ENCODE measurements around the gene GLIS2.

DNA sequence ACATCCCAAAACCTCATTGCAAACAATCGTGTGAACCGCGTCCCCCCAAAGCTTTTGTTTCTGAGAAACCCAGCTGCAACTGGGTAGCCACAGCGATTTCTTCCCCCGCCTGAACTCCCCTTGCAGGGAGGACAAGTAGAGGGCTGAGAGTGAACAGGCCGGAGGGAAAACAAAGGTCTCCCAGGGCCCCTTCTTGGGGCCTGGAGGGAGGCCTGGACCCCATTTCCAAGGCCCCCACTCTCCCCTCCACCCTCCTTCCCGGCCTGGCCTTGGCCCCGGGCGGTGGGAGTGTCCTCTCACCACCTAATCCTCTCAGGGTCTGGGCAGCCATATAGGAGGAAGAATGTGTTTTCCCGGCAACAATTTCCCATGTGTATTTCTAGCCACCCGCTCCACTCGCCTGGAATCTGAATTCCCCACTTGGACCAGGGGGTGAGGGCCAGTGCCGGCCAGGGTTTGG is 2.6 kb downstream of the GLIS2 start:
- TF ChIP-seq, protein P1, sequence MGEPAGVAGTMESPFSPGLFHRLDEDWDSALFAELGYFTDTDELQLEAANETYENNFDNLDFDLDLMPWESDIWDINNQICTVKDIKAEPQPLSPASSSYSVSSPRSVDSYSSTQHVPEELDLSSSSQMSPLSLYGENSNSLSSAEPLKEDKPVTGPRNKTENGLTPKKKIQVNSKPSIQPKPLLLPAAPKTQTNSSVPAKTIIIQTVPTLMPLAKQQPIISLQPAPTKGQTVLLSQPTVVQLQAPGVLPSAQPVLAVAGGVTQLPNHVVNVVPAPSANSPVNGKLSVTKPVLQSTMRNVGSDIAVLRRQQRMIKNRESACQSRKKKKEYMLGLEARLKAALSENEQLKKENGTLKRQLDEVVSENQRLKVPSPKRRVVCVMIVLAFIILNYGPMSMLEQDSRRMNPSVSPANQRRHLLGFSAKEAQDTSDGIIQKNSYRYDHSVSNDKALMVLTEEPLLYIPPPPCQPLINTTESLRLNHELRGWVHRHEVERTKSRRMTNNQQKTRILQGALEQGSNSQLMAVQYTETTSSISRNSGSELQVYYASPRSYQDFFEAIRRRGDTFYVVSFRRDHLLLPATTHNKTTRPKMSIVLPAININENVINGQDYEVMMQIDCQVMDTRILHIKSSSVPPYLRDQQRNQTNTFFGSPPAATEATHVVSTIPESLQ (CRISPR knock-in tag; IDR thresholded peaks at IDR 0.05), result no peak
- no peak for TF ChIP-seq FOXJ3 (CRISPR knock-in tag; IDR thresholded peaks at IDR 0.05; ENCODE audit: borderline replicate concordance)
- TF ChIP-seq, protein P2, sequence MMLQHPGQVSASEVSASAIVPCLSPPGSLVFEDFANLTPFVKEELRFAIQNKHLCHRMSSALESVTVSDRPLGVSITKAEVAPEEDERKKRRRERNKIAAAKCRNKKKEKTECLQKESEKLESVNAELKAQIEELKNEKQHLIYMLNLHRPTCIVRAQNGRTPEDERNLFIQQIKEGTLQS (CRISPR knock-in tag; conservative IDR thresholded peaks at IDR 0.05), result no peak
- no peak for TF ChIP-seq ZNF138 (CRISPR knock-in tag; conservative IDR thresholded peaks at IDR 0.05)
- TF ChIP-seq, protein P3, sequence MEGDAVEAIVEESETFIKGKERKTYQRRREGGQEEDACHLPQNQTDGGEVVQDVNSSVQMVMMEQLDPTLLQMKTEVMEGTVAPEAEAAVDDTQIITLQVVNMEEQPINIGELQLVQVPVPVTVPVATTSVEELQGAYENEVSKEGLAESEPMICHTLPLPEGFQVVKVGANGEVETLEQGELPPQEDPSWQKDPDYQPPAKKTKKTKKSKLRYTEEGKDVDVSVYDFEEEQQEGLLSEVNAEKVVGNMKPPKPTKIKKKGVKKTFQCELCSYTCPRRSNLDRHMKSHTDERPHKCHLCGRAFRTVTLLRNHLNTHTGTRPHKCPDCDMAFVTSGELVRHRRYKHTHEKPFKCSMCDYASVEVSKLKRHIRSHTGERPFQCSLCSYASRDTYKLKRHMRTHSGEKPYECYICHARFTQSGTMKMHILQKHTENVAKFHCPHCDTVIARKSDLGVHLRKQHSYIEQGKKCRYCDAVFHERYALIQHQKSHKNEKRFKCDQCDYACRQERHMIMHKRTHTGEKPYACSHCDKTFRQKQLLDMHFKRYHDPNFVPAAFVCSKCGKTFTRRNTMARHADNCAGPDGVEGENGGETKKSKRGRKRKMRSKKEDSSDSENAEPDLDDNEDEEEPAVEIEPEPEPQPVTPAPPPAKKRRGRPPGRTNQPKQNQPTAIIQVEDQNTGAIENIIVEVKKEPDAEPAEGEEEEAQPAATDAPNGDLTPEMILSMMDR (IDR thresholded peaks at IDR 0.05), result no peak
- no peak for TF ChIP-seq KAT7 (CRISPR knock-in tag; IDR thresholded peaks at IDR 0.05; ENCODE audit: borderline replicate concordance)
- TF ChIP-seq ZBTB21 (CRISPR knock-in tag; IDR thresholded peaks at IDR 0.05; ENCODE audit: borderline replicate concordance), result no peak
